K562 (cell line): ENCODE results near the gene TEX54. TPM values are rescaled to one million over a fixed set of nuclear protein-coding genes. Genes with fewer than 3 reads are reported as not detected.
A peak's percentile ranks its signal among the peaks of the same experiment; 100 is the strongest.

Source experiments
- ATAC-seq: fragments of 200-7000 bp; cut with Tn5 transposase; 3 replicates; pipeline ENCODE4 v1.9.1; 2020; ENCODE audit warnings: moderate library complexity
- BruUV-seq: library from RNA; stranded (reverse); fragments of 400-500 nt; replicated peaks from 2 replicates; lab custom pipeline; 2021; lab: Mats Ljungman, UMichigan
- CTCF ChIA-PET: fragments of 300-600 bp; formaldehyde crosslinking; extraction: SDS; loops from one replicate; lab custom pipeline; 2021; ENCODE audit warnings: low intra/inter-chr PET ratio; lab: Yijun Ruan, JAX
- POLR2A ChIA-PET: fragments of 300-600, 350-650 bp; sonication (Branson Sonifier 250); formaldehyde crosslinking; extraction: SDS; loops from one replicate; lab custom pipeline; 2021; ENCODE audit warnings: antibody characterized with exemption, inconsistent platforms; lab: Yijun Ruan, JAX
- DNase-seq, 4 experiments: peaks; one replicate each; pipeline versions ENCODE4 v3.0.0 to v3.0.0-alpha.2; 2011 to 2018; ENCODE audit warnings: low spot score in 3 of 4, mixed read lengths in 3 of 4; ENCODE audit errors: extremely low read depth in 1 of 4
- FAIRE-seq: peaks from 2 replicates; lab custom pipeline; 2011; peaks lifted over from hg19 to GRCh38; lab: Jason Lieb, UNC
- H2AFZ ChIP-seq: 2 replicates; pipeline ENCODE4 v1.6.0; 2011; ENCODE audit warnings: low read depth, low read length, control low read depth, inconsistent platforms
- H3K27ac ChIP-seq: fragments of 200-600 bp; 3 replicates; pipeline ENCODE4 v1.8.0; 2011; ENCODE audit warnings: low read depth, mild to moderate bottlenecking, control low read depth, inconsistent platforms, low read length, moderate library complexity, mixed read lengths; ENCODE audit errors: extremely low read depth
- H3K27me3 ChIP-seq, 2 experiments: fragments of 300-600 bp in 1 of 2; 2 replicates in 1 of 2; 3 replicates in 1 of 2; pipeline versions ENCODE4 v1.6.0 to v1.8.0; 2011; ENCODE audit warnings: inconsistent platforms in 2 of 2, low read length in 2 of 2, mild to moderate bottlenecking in 1 of 2, mixed read lengths in 1 of 2, moderate library complexity in 1 of 2; ENCODE audit not compliant: control insufficient read depth in 2 of 2, insufficient read depth in 2 of 2
- H3K36me3 ChIP-seq: fragments of 300-600 bp; 3 replicates; pipeline ENCODE4 v1.8.0; 2011; ENCODE audit warnings: mild to moderate bottlenecking, low read length, inconsistent platforms; ENCODE audit not compliant: control insufficient read depth, insufficient read depth
- H3K4me1 ChIP-seq, 2 experiments: fragments of 200-600 bp in 1 of 2; replicated peaks in 1 of 2; 2 replicates in 1 of 2; 3 replicates in 1 of 2; pipeline versions ENCODE4 v1.5.1 to v1.8.0; 2011; ENCODE audit warnings: inconsistent platforms in 2 of 2, low read length in 2 of 2, mild to moderate bottlenecking in 1 of 2, mixed read lengths in 1 of 2, moderate library complexity in 1 of 2; ENCODE audit not compliant: control insufficient read depth in 2 of 2, insufficient read depth in 2 of 2
- H3K4me2 ChIP-seq: 2 replicates; pipeline ENCODE4 v1.6.1; 2011; ENCODE audit warnings: low read length, control low read depth, inconsistent platforms, mixed read lengths; ENCODE audit not compliant: insufficient read depth
- H3K4me3 ChIP-seq: fragments of 200-600 bp; sonication (generic), shearing (Covaris generic); 2 replicates; pipeline ENCODE4 v1.5.1; 2016; ENCODE audit warnings: control low read depth, inconsistent platforms
- H3K79me2 ChIP-seq: fragments of 200-600 bp; 3 replicates; pipeline ENCODE4 v1.8.0; 2011; ENCODE audit warnings: low read length, inconsistent platforms; ENCODE audit not compliant: control insufficient read depth, insufficient read depth
- H3K9ac ChIP-seq, 2 experiments: 2 replicates each; pipeline versions ENCODE4 v1.6.0 to v1.6.1; 2011; ENCODE audit warnings: low read depth in 2 of 2, low read length in 2 of 2, control low read depth in 1 of 2, inconsistent platforms in 1 of 2, mild to moderate bottlenecking in 1 of 2, mixed read lengths in 1 of 2; ENCODE audit not compliant: insufficient read depth in 1 of 2
- H3K9me1 ChIP-seq: one replicate; pipeline ENCODE4 v1.6.0; 2011; ENCODE audit warnings: inconsistent platforms, mild to moderate bottlenecking, low read length, moderate library complexity; ENCODE audit not compliant: control insufficient read depth, insufficient read depth
- H3K9me3 ChIP-seq: replicated peaks from 2 replicates; pipeline ENCODE4 v1.5.1; 2011; ENCODE audit warnings: low read depth, low read length, inconsistent platforms; ENCODE audit not compliant: control insufficient read depth, insufficient read depth
- H4K20me1 ChIP-seq: replicated peaks from 2 replicates; pipeline ENCODE4 v1.6.1; 2011; ENCODE audit warnings: low read length, inconsistent platforms, mixed read lengths; ENCODE audit not compliant: control insufficient read depth, insufficient read depth
- NFIC ChIP-seq: fragments of 450-650 bp; IDR thresholded peaks from 2 replicates; pipeline ENCODE4 v1.6.1; 2017; ENCODE audit warnings: mild to moderate bottlenecking, inconsistent platforms
- PPARD ChIP-seq: fragments of 250-450 bp; sonication (Bioruptor Pico); IDR thresholded peaks from 2 replicates; pipeline ENCODE4 v1.8.0; 2022; ENCODE audit warnings: inconsistent platforms, mild to moderate bottlenecking, moderate library complexity
- WGBS: fragments of 100-300 bp; shearing (Covaris generic); methylation state at CpG from one replicate; pipeline ENCODE4 v1.1.6; 2016; ENCODE audit warnings: low coverage, mixed read lengths; ENCODE audit not compliant: insufficient coverage; ENCODE audit errors: missing lambda C conversion rate; 5-methylcytosine and 5-hydroxymethylcytosine counted together
- in situ Hi-C: fragments of 300-500 bp; cut with MboI; formaldehyde crosslinking; loops from 4 replicates; pipeline ENCODE4 v1.15.0; 2018; ENCODE audit warnings: inconsistent platforms, mixed read lengths
- intact Hi-C: fragments of 100-400 bp; cut with micrococcal nuclease; formaldehyde crosslinking; loops from 2 replicates; pipeline ENCODE4 v1.14.2; 2022
- microRNA-seq: library from miRNA; unstranded; fragments of <30 nt; microRNA quantifications from one replicate; pipeline ENCODE4, GENCODE V29; 2018; ENCODE audit warnings: borderline microRNAs expressed
- polyA plus RNA-seq, 8 experiments: library from polyadenylated mRNA; depleted of rRNA in 4 of 8; stranded (reverse) in 5 of 8; unstranded in 3 of 8; fragments of >200 nt; fragmentation: Nextera tagmentation in 2 of 8; fragmentation: Illumina TruSeq in 1 of 8; extraction: Ambion mirVana in 2 of 8; extraction: Trizol in 1 of 8; gene quantifications; 2 replicates each; pipeline versions ENCODE4 v1.2.1 to v1.2.3, GENCODE V29; 2011 to 2014; ENCODE audit warnings: inconsistent platforms in 1 of 8, missing spikeins in 1 of 8
- small RNA-seq: library from RNA; depleted of rRNA; stranded (forward); fragments of <200 nt; gene quantifications from one replicate; pipeline ENCODE3, GENCODE V24; 2014
- total RNA-seq, 7 experiments: library from RNA; depleted of rRNA in 6 of 7; stranded (reverse); fragments of >200 nt in 6 of 7; fragmentation: Illumina TruSeq in 2 of 7; extraction: Trizol in 2 of 7; gene quantifications; 2 replicates each; pipeline versions ENCODE4 v1.2.1 to v1.2.3, GENCODE V29; 2011 to 2021; ENCODE audit warnings: low replicate concordance in 1 of 7

The TEX54 gene
- total and polyA plus RNA-seq, 9 of the 15 experiments (the other 6 are each of a cell fraction or from before 2014, with no cell fraction given) = not detected

GRCh38 chr11:62782753-62783152 is 49.9 kb downstream of the TEX54 start:
- no peaks in the 10 kb centered on the region for H4K20me1 ChIP-seq
- CTCF ChIA-PET = no interaction called here
- intact Hi-C loops (no loop called here), in situ Hi-C loops (no loop called here)
- no peaks in the 10 kb centered on the region for H3K27me3 ChIP-seq
- H3K9me3 ChIP-seq = no peaks in the 10 kb centered on the region
- peaks cover 14% of the 10 kb centered on the region for H3K79me2 ChIP-seq
- WGBS = 94% methylated on average over 7 of the region's 7 CpGs
- H2AFZ ChIP-seq = no peak overlapping the region
- no peak overlapping the region for H3K4me2 ChIP-seq
- peaks cover 39% of the 10 kb centered on the region; the same call in 1 of the 3 replicates for H3K36me3 ChIP-seq
- POLR2A ChIA-PET = interaction anchor here (0.7 to 0.8 kb wide), 2 partner anchors 11 to 59 kb away, joined by 3 to 4 read pairs; no protein-coding TSS in a partner anchor
- no peak overlapping the region for H3K27ac ChIP-seq
- no TSS peak for BruUV-seq
- peak overlapping the region in 1 of 2 experiments; percentile 48; a peak in 1 of 4 replicates for H3K9ac ChIP-seq
- no peak for TF ChIP-seq PPARD (CRISPR knock-in tag)
- peak; percentile 23; the same call in 1 of the 2 replicates for TF ChIP-seq NFIC
- DNase-seq (no peak), ATAC-seq (no peak), FAIRE-seq (no peak)
- H3K4me3 ChIP-seq = no peak overlapping the region
- H3K4me1 ChIP-seq = peaks cover 4 to 15% of the 10 kb centered on the region in 2 experiments; a peak in 4 of 5 replicates
- H3K9me1 ChIP-seq = no peaks in the 10 kb centered on the region

Small RNA genes lying within 50 kb of the gene (microRNA-seq; reads per million reads assigned to microRNA genes)
- 0.36 reads per million for gene MIR6514
- not detected for gene MIR6748

Small RNA genes lying within 50 kb of the gene (small RNA-seq; reads per million reads assigned to genes)
- gene MIR6514 (0.18 reads per million), gene RF00099 (not detected), gene RNU6-118P (not detected), gene SNORD22 (not detected), gene SNORD26 (not detected), gene SNORD27 (not detected), gene SNORD28 (not detected), gene SNORD30 (4,482 reads per million, percentile 100 among the genes with 10 or more reads in this experiment)

Other genes starting within 250 kb of the TEX54 start
Only the 7 nearest of the 29 such genes appear.
- gene TAF6L, start 61.4 kb downstream of the TEX54 start, total RNA-seq (2014; rRNA removed) = 29.0 and 31.4 TPM in 2 replicates
- 8.1 and 12.6 TPM in 2 replicates for gene TAF6L, start 61.4 kb downstream of the TEX54 start, total RNA-seq (2014; rRNA removed; fragmentation: Illumina TruSeq; extraction: Trizol)
- gene TAF6L, start 61.4 kb downstream of the TEX54 start, total RNA-seq (2015; rRNA removed; fragmentation: Illumina TruSeq; extraction: Trizol) = 20.8 and 24.1 TPM in 2 replicates
- gene TAF6L, start 61.4 kb downstream of the TEX54 start, total RNA-seq (2021) = 27.2 and 28.5 TPM in 2 replicates
- gene TAF6L, start 61.4 kb downstream of the TEX54 start, polyA plus RNA-seq (2011; rRNA removed) = 21.6 and 28.5 TPM in 2 replicates
- gene TAF6L, start 61.4 kb downstream of the TEX54 start, polyA plus RNA-seq (2014; fragmentation: Illumina TruSeq; extraction: Trizol) = 15.4 and 23.0 TPM in 2 replicates
- under 1 TPM; 0.04 to 0.25 TPM for gene TAF6L, start 61.4 kb downstream of the TEX54 start, polyA plus RNA-seq (2014; fragmentation: Nextera tagmentation; extraction: Ambion mirVana)
- gene TAF6L, start 61.4 kb downstream of the TEX54 start, polyA plus RNA-seq (2014; rRNA removed) = 45.5 and 48.0 TPM in 2 replicates
- gene TMEM179B, start 45.4 kb downstream of the TEX54 start, total RNA-seq (2014; rRNA removed) = 30.7 and 60.1 TPM in 2 replicates
- gene TMEM179B, start 45.4 kb downstream of the TEX54 start, total RNA-seq (2014; rRNA removed; fragmentation: Illumina TruSeq; extraction: Trizol) = 28.0 and 32.0 TPM in 2 replicates
- 35.3 and 37.6 TPM in 2 replicates for gene TMEM179B, start 45.4 kb downstream of the TEX54 start, total RNA-seq (2015; rRNA removed; fragmentation: Illumina TruSeq; extraction: Trizol)
- gene TMEM179B, start 45.4 kb downstream of the TEX54 start, total RNA-seq (2021) = 37.0 and 38.1 TPM in 2 replicates
- gene TMEM179B, start 45.4 kb downstream of the TEX54 start, polyA plus RNA-seq (2011; rRNA removed) = 27.7 and 35.1 TPM in 2 replicates
- gene TMEM179B, start 45.4 kb downstream of the TEX54 start, polyA plus RNA-seq (2014; fragmentation: Illumina TruSeq; extraction: Trizol) = 52.6 and 53.6 TPM in 2 replicates
- 100 to 1,000 TPM in 1 of 2 experiments, 10 to 100 TPM in 1; 88.6 to 105 TPM for gene TMEM179B, start 45.4 kb downstream of the TEX54 start, polyA plus RNA-seq (2014; fragmentation: Nextera tagmentation; extraction: Ambion mirVana)
- gene TMEM179B, start 45.4 kb downstream of the TEX54 start, polyA plus RNA-seq (2014; rRNA removed) = 32.2 and 34.5 TPM in 2 replicates
- gene TMEM223, start 40.8 kb downstream of the TEX54 start, total RNA-seq (2014; rRNA removed) = 27.4 and 34.5 TPM in 2 replicates
- 14.3 and 14.7 TPM in 2 replicates for gene TMEM223, start 40.8 kb downstream of the TEX54 start, total RNA-seq (2014; rRNA removed; fragmentation: Illumina TruSeq; extraction: Trizol)
- gene TMEM223, start 40.8 kb downstream of the TEX54 start, total RNA-seq (2015; rRNA removed; fragmentation: Illumina TruSeq; extraction: Trizol) = 22.4 and 22.5 TPM in 2 replicates
- gene TMEM223, start 40.8 kb downstream of the TEX54 start, total RNA-seq (2021) = 19.6 and 21.2 TPM in 2 replicates
- gene TMEM223, start 40.8 kb downstream of the TEX54 start, polyA plus RNA-seq (2011; rRNA removed) = 19.0 and 20.1 TPM in 2 replicates
- gene TMEM223, start 40.8 kb downstream of the TEX54 start, polyA plus RNA-seq (2014; fragmentation: Illumina TruSeq; extraction: Trizol) = 14.6 and 16.0 TPM in 2 replicates
- 10 to 100 TPM in 1 of 2 experiments, 1 to 10 TPM in 1; 5.9 to 15.2 TPM for gene TMEM223, start 40.8 kb downstream of the TEX54 start, polyA plus RNA-seq (2014; fragmentation: Nextera tagmentation; extraction: Ambion mirVana)
- 30.7 and 37.2 TPM in 2 replicates for gene TMEM223, start 40.8 kb downstream of the TEX54 start, polyA plus RNA-seq (2014; rRNA removed)
- gene NXF1, start 27.4 kb downstream of the TEX54 start, total RNA-seq (2014; rRNA removed) = 24.4 and 36.9 TPM in 2 replicates
- 24.0 and 28.5 TPM in 2 replicates for gene NXF1, start 27.4 kb downstream of the TEX54 start, total RNA-seq (2014; rRNA removed; fragmentation: Illumina TruSeq; extraction: Trizol)
- gene NXF1, start 27.4 kb downstream of the TEX54 start, total RNA-seq (2015; rRNA removed; fragmentation: Illumina TruSeq; extraction: Trizol) = 35.3 and 35.8 TPM in 2 replicates
- gene NXF1, start 27.4 kb downstream of the TEX54 start, total RNA-seq (2021) = 60.2 and 64.7 TPM in 2 replicates
- gene NXF1, start 27.4 kb downstream of the TEX54 start, polyA plus RNA-seq (2011; rRNA removed) = 18.1 and 26.3 TPM in 2 replicates
- 86.9 and 98.3 TPM in 2 replicates for gene NXF1, start 27.4 kb downstream of the TEX54 start, polyA plus RNA-seq (2014; fragmentation: Illumina TruSeq; extraction: Trizol)
- gene NXF1, start 27.4 kb downstream of the TEX54 start, polyA plus RNA-seq (2014; fragmentation: Nextera tagmentation; extraction: Ambion mirVana) = 10 to 100 TPM; 26.8 to 68.8 TPM
- gene NXF1, start 27.4 kb downstream of the TEX54 start, polyA plus RNA-seq (2014; rRNA removed) = 34.4 and 41.1 TPM in 2 replicates
- 24.3 and 28.3 TPM in 2 replicates for gene STX5, start 790 bp downstream of the TEX54 start, total RNA-seq (2014; rRNA removed)
- 17.2 and 17.4 TPM in 2 replicates for gene STX5, start 790 bp downstream of the TEX54 start, total RNA-seq (2014; rRNA removed; fragmentation: Illumina TruSeq; extraction: Trizol)
- 19.4 TPM in 2 replicates for gene STX5, start 790 bp downstream of the TEX54 start, total RNA-seq (2015; rRNA removed; fragmentation: Illumina TruSeq; extraction: Trizol)
- 24.8 and 26.9 TPM in 2 replicates for gene STX5, start 790 bp downstream of the TEX54 start, total RNA-seq (2021)
- 28.6 and 34.5 TPM in 2 replicates for gene STX5, start 790 bp downstream of the TEX54 start, polyA plus RNA-seq (2011; rRNA removed)
- gene STX5, start 790 bp downstream of the TEX54 start, polyA plus RNA-seq (2014; fragmentation: Illumina TruSeq; extraction: Trizol) = 27.8 TPM in 2 replicates
- gene STX5, start 790 bp downstream of the TEX54 start, polyA plus RNA-seq (2014; fragmentation: Nextera tagmentation; extraction: Ambion mirVana) = 1 to 10 TPM; 2.8 to 3.6 TPM
- gene STX5, start 790 bp downstream of the TEX54 start, polyA plus RNA-seq (2014; rRNA removed) = 23.7 and 27.7 TPM in 2 replicates
- gene WDR74, start 6.7 kb upstream of the TEX54 start, total RNA-seq (2014; rRNA removed) = 210 and 239 TPM in 2 replicates
- 94.6 and 112 TPM in 2 replicates for gene WDR74, start 6.7 kb upstream of the TEX54 start, total RNA-seq (2014; rRNA removed; fragmentation: Illumina TruSeq; extraction: Trizol)
- 122 and 128 TPM in 2 replicates for gene WDR74, start 6.7 kb upstream of the TEX54 start, total RNA-seq (2015; rRNA removed; fragmentation: Illumina TruSeq; extraction: Trizol)
- gene WDR74, start 6.7 kb upstream of the TEX54 start, total RNA-seq (2021) = 136 TPM in 2 replicates
- gene WDR74, start 6.7 kb upstream of the TEX54 start, polyA plus RNA-seq (2011; rRNA removed) = 87.2 and 92.0 TPM in 2 replicates
- gene WDR74, start 6.7 kb upstream of the TEX54 start, polyA plus RNA-seq (2014; fragmentation: Illumina TruSeq; extraction: Trizol) = 114 and 118 TPM in 2 replicates
- gene WDR74, start 6.7 kb upstream of the TEX54 start, polyA plus RNA-seq (2014; fragmentation: Nextera tagmentation; extraction: Ambion mirVana) = 10 to 100 TPM; 32.7 to 46.2 TPM
- gene WDR74, start 6.7 kb upstream of the TEX54 start, polyA plus RNA-seq (2014; rRNA removed) = 165 and 208 TPM in 2 replicates
- gene SLC3A2, start 48.1 kb upstream of the TEX54 start, total RNA-seq (2014; rRNA removed) = 245 and 289 TPM in 2 replicates
- gene SLC3A2, start 48.1 kb upstream of the TEX54 start, total RNA-seq (2014; rRNA removed; fragmentation: Illumina TruSeq; extraction: Trizol) = 214 and 276 TPM in 2 replicates
- 120 and 132 TPM in 2 replicates for gene SLC3A2, start 48.1 kb upstream of the TEX54 start, total RNA-seq (2015; rRNA removed; fragmentation: Illumina TruSeq; extraction: Trizol)
- gene SLC3A2, start 48.1 kb upstream of the TEX54 start, total RNA-seq (2021) = 255 and 276 TPM in 2 replicates
- gene SLC3A2, start 48.1 kb upstream of the TEX54 start, polyA plus RNA-seq (2011; rRNA removed) = 282 and 323 TPM in 2 replicates
- gene SLC3A2, start 48.1 kb upstream of the TEX54 start, polyA plus RNA-seq (2014; fragmentation: Illumina TruSeq; extraction: Trizol) = 183 and 221 TPM in 2 replicates
- gene SLC3A2, start 48.1 kb upstream of the TEX54 start, polyA plus RNA-seq (2014; fragmentation: Nextera tagmentation; extraction: Ambion mirVana) = 10 to 100 TPM; 20.0 to 39.7 TPM
- 254 and 296 TPM in 2 replicates for gene SLC3A2, start 48.1 kb upstream of the TEX54 start, polyA plus RNA-seq (2014; rRNA removed)